Gastroesophageal sphincter (tissue), 3 donors: ENCODE data around the gene APOL4.
"Not testable (repeated sequence)": the region's sequence is repeated elsewhere in the genome, so short reads cannot be mapped to it uniquely, and the experiment has no call there.

Experiments
- CTCF ChIP-seq, 4 experiments: fragments of 200-600 bp in 2 of 4; fragments of 450-650 bp in 2 of 4; sonication (generic) in 1 of 4; IDR thresholded peaks; one replicate each; pipeline ENCODE4 v1.5.1; 2017 to 2019; ENCODE audit warnings: antibody characterized with exemption in 4 of 4, mild to moderate bottlenecking in 2 of 4, moderate library complexity in 2 of 4
- POLR2A ChIP-seq, 2 donors: fragments of 450-650 bp; IDR thresholded peaks; one replicate each; pipeline ENCODE4 v1.6.1; 2017; ENCODE audit warnings: antibody characterized with exemption in 2 of 2, mild to moderate bottlenecking in 2 of 2, moderate library complexity in 1 of 2
- POLR2AphosphoS5 ChIP-seq: sonication (generic); formaldehyde crosslinking; IDR thresholded peaks from one replicate; pipeline ENCODE4 v1.6.1; 2017; ENCODE audit warnings: antibody characterized with exemption

GRCh38 chr22:36203441-36203840 lies 1.8 kb upstream of the APOL4 start:
- TF ChIP-seq CTCF (IDR thresholded peaks at IDR 0.05); POLR2A (IDR thresholded peaks at IDR 0.05); POLR2AphosphoS5: not testable (repeated sequence)
